HepG2 (cell line): ENCODE results near the gene ARMC2. TPM values are rescaled to one million over a fixed set of nuclear protein-coding genes. Genes with fewer than 3 reads are reported as not detected.

Source experiments
- ATAC-seq: fragments of 200-7000 bp; cut with Tn5 transposase; 3 replicates; pipeline ENCODE4 v1.9.1; 2020; ENCODE audit warnings: mild to moderate bottlenecking, moderate library complexity
- BruUV-seq: library from RNA; stranded (reverse); fragments of 400-500 nt; replicated peaks from 2 replicates; lab custom pipeline; 2021; lab: Mats Ljungman, UMichigan
- CTCF ChIA-PET: fragments of 300-600 bp; formaldehyde crosslinking; extraction: SDS; loops from one replicate; lab custom pipeline; 2021; ENCODE audit warnings: low total read pairs, inconsistent platforms, low intra/inter-chr PET ratio; lab: Yijun Ruan, JAX
- POLR2A ChIA-PET: fragments of 350-600 bp; sonication (Branson Sonifier 250); formaldehyde crosslinking; loops from one replicate; lab custom pipeline; 2020; ENCODE audit warnings: antibody characterized with exemption, inconsistent platforms; lab: Yijun Ruan, JAX
- DNase-seq: peaks from one replicate; pipeline ENCODE4 v3.0.0-alpha.2; 2015; ENCODE audit warnings: low spot score
- FAIRE-seq: peaks from 3 replicates; lab custom pipeline; 2011; peaks lifted over from hg19 to GRCh38; lab: Jason Lieb, UNC
- H2AFZ ChIP-seq: one replicate; pipeline ENCODE4 v1.6.1; 2011; ENCODE audit warnings: low read length, inconsistent platforms
- H3K27ac ChIP-seq: fragments of 300-600 bp; 3 replicates; pipeline ENCODE4 v1.8.0; 2011; ENCODE audit warnings: mixed run types, mild to moderate bottlenecking, mixed read lengths, low read length, inconsistent platforms; ENCODE audit not compliant: insufficient read depth; ENCODE audit errors: extremely low read length
- H3K27me3 ChIP-seq, 2 experiments: fragments of 200-600 bp in 1 of 2; 2 replicates in 1 of 2; 3 replicates in 1 of 2; pipeline versions ENCODE4 v1.6.0 to v1.8.0; 2011; ENCODE audit warnings: low read length in 2 of 2, mild to moderate bottlenecking in 2 of 2, moderate library complexity in 2 of 2, inconsistent platforms in 1 of 2; ENCODE audit not compliant: insufficient read depth in 2 of 2, control insufficient read depth in 1 of 2
- H3K36me3 ChIP-seq, 2 experiments: fragments of 200-600 bp in 1 of 2; replicated peaks in 1 of 2; 2 replicates in 1 of 2; 3 replicates in 1 of 2; pipeline versions ENCODE4 v1.5.1 to v1.8.0; 2011; ENCODE audit warnings: low read length in 2 of 2, inconsistent platforms in 1 of 2; ENCODE audit not compliant: insufficient read depth in 2 of 2, control insufficient read depth in 1 of 2
- H3K4me1 ChIP-seq: 2 replicates; pipeline ENCODE4 v1.5.1; 2012; ENCODE audit warnings: low read length, inconsistent platforms; ENCODE audit not compliant: insufficient read depth
- H3K4me2 ChIP-seq: 2 replicates; pipeline ENCODE4 v1.6.0; 2011; ENCODE audit warnings: low read depth, low read length, inconsistent platforms
- H3K4me3 ChIP-seq, 3 experiments: fragments of 200-600 bp in 1 of 3; sonication (generic), shearing (Covaris generic) in 1 of 3; replicated peaks in 1 of 3; 2 replicates each; pipeline ENCODE4 v1.5.1; 2011 to 2016; ENCODE audit warnings: low read length in 3 of 3, inconsistent platforms in 2 of 3, low read depth in 2 of 3, mild to moderate bottlenecking in 2 of 3, control low read depth in 1 of 3, mixed read lengths in 1 of 3; ENCODE audit not compliant: insufficient read depth in 1 of 3
- H3K79me2 ChIP-seq: one replicate; pipeline ENCODE4 v1.6.1; 2011; ENCODE audit warnings: low read length, inconsistent platforms; ENCODE audit not compliant: insufficient read depth
- H3K9ac ChIP-seq: 2 replicates; pipeline ENCODE4 v1.6.0; 2011; ENCODE audit warnings: mild to moderate bottlenecking, low read depth, low read length, inconsistent platforms; ENCODE audit not compliant: insufficient read depth
- H3K9me3 ChIP-seq: 2 replicates; pipeline ENCODE4 v1.5.1; 2012; ENCODE audit warnings: mild to moderate bottlenecking, low read length
- H4K20me1 ChIP-seq: 2 replicates; pipeline ENCODE4 v1.6.0; 2011; ENCODE audit warnings: inconsistent platforms, mild to moderate bottlenecking, low read length, moderate library complexity; ENCODE audit not compliant: insufficient read depth
- BHLHE40 ChIP-seq: IDR thresholded peaks from 2 replicates; pipeline ENCODE4 v1.6.1; 2011; ENCODE audit warnings: low read length, improper control_type of control experiment
- FIP1L1 ChIP-seq: fragments of 200-400 bp; formaldehyde crosslinking; IDR thresholded peaks from 2 replicates; pipeline ENCODE4 v1.6.1; 2018; ENCODE audit warnings: low read depth, mild to moderate bottlenecking, low read length, moderate library complexity, borderline replicate concordance; ENCODE audit not compliant: insufficient read depth
- GMEB1 ChIP-seq: sonication (generic); formaldehyde crosslinking; IDR thresholded peaks from 2 replicates; pipeline ENCODE4 v1.5.1; 2020; ENCODE audit warnings: missing genetic modification reagents, mild to moderate bottlenecking, borderline replicate concordance
- GTF2F1 ChIP-seq: fragments of 150-350 bp; IDR thresholded peaks from 2 replicates; pipeline ENCODE4 v1.6.1; 2014; ENCODE audit warnings: low read length
- HDAC1 ChIP-seq: sonication (generic); formaldehyde crosslinking; IDR thresholded peaks from 2 replicates; pipeline ENCODE4 v1.5.1; 2020; ENCODE audit warnings: mild to moderate bottlenecking, missing genetic modification reagents
- ISX ChIP-seq: sonication (generic); formaldehyde crosslinking; conservative IDR thresholded peaks from 2 replicates; pipeline ENCODE4 v1.5.0; 2020; ENCODE audit warnings: missing genetic modification reagents
- KMT2A ChIP-seq: sonication (generic); formaldehyde crosslinking; IDR thresholded peaks from 2 replicates; pipeline ENCODE4 v1.4.0; 2020; ENCODE audit warnings: missing genetic modification reagents
- MTERF4 ChIP-seq: sonication (generic); formaldehyde crosslinking; IDR thresholded peaks from 2 replicates; pipeline ENCODE4 v1.8.0; 2023; ENCODE audit warnings: mild to moderate bottlenecking, missing genetic modification reagents
- NFYB ChIP-seq: sonication (generic); formaldehyde crosslinking; IDR thresholded peaks from 2 replicates; pipeline ENCODE4 v1.4.0; 2020; ENCODE audit warnings: missing genetic modification reagents
- SMARCE1 ChIP-seq: fragments of 450-650 bp; IDR thresholded peaks from 2 replicates; pipeline ENCODE4 v1.6.1; 2017; ENCODE audit warnings: borderline replicate concordance
- SOX6 ChIP-seq, 2 experiments: fragments of 450-650 bp in 1 of 2; sonication (generic) in 1 of 2; formaldehyde crosslinking in 1 of 2; IDR thresholded peaks; 2 replicates each; pipeline versions ENCODE4 v1.4.0 to v1.6.1; 2017 to 2020; ENCODE audit warnings: antibody characterized with exemption in 1 of 2, mild to moderate bottlenecking in 1 of 2, missing genetic modification reagents in 1 of 2
- TIGD3 ChIP-seq: sonication (generic); formaldehyde crosslinking; IDR thresholded peaks from 2 replicates; pipeline ENCODE4 v1.5.1; 2020; ENCODE audit warnings: mild to moderate bottlenecking, missing genetic modification reagents, borderline replicate concordance
- YEATS2 ChIP-seq: sonication (generic); formaldehyde crosslinking; IDR thresholded peaks from 2 replicates; pipeline ENCODE4 v1.4.0; 2020; ENCODE audit warnings: missing genetic modification reagents, borderline replicate concordance
- ZNF337 ChIP-seq: sonication (generic); formaldehyde crosslinking; IDR thresholded peaks from 2 replicates; pipeline ENCODE4 v1.5.1; 2020; ENCODE audit warnings: missing genetic modification reagents, low read depth, mild to moderate bottlenecking, borderline replicate concordance
- ZNF577 ChIP-seq: sonication (generic); formaldehyde crosslinking; IDR thresholded peaks from 2 replicates; pipeline ENCODE4 v1.4.0; 2020; ENCODE audit warnings: mild to moderate bottlenecking, low read depth, missing genetic modification reagents, borderline replicate concordance
- ZNF749 ChIP-seq: sonication (generic); formaldehyde crosslinking; IDR thresholded peaks from 2 replicates; pipeline ENCODE4 v1.8.0; 2022; ENCODE audit warnings: mild to moderate bottlenecking, missing genetic modification reagents, moderate library complexity, borderline replicate concordance
- ZNF788 ChIP-seq: sonication (generic); formaldehyde crosslinking; IDR thresholded peaks from 2 replicates; pipeline ENCODE4 v1.5.0; 2020; ENCODE audit warnings: mild to moderate bottlenecking, missing genetic modification reagents, borderline replicate concordance
- WGBS: methylation state at CpG from one replicate; pipeline ENCODE4 v1.1.6; 2017; ENCODE audit warnings: low lambda C conversion rate; 5-methylcytosine and 5-hydroxymethylcytosine counted together
- in situ Hi-C: cut with HindIII; loops from 2 replicates; pipeline ENCODE4 v1.10.0; 2017; ENCODE audit warnings: low pct_unique_long_range_greater_than_20kb; ENCODE audit not compliant: extremely low pct_ligation_motif_present
- intact Hi-C: fragments of 100-400 bp; cut with micrococcal nuclease; formaldehyde crosslinking; loops from one replicate; pipeline ENCODE4 v1.10.0; 2022; ENCODE audit not compliant: unreplicated experiment
- polyA plus RNA-seq, 8 experiments: library from polyadenylated mRNA; depleted of rRNA in 3 of 8; stranded (reverse) in 7 of 8; unstranded in 1 of 8; fragments of >200 nt; fragmentation: Illumina TruSeq in 4 of 8; extraction: Trizol in 4 of 8; gene quantifications; 2 replicates each; pipeline versions ENCODE4 v1.2.1 to v1.2.3, GENCODE V29; 2011 to 2016; ENCODE audit warnings: low read depth in 4 of 8, missing spikeins in 1 of 8, mixed read lengths in 1 of 8; ENCODE audit not compliant: insufficient read depth in 1 of 8
- total RNA-seq, 5 experiments: library from RNA; depleted of rRNA; stranded (reverse); fragments of >200 nt; fragmentation: Illumina TruSeq; extraction: Trizol; gene quantifications; 2 replicates each; pipeline ENCODE4 v1.2.3, GENCODE V29; 2016; ENCODE audit warnings: low read depth in 1 of 5
- TF ChIP-seq, protein P1 (sequence below): sonication (generic); formaldehyde crosslinking; IDR thresholded peaks from 2 replicates; pipeline ENCODE4 v1.4.0; 2020; ENCODE audit warnings: missing genetic modification reagents

Gene ARMC2
- total and polyA plus RNA-seq, 2 of the 13 experiments (the other 11 are each of a cell fraction or from before 2014, with no cell fraction given): 1.4 to 3.2 TPM

DNA sequence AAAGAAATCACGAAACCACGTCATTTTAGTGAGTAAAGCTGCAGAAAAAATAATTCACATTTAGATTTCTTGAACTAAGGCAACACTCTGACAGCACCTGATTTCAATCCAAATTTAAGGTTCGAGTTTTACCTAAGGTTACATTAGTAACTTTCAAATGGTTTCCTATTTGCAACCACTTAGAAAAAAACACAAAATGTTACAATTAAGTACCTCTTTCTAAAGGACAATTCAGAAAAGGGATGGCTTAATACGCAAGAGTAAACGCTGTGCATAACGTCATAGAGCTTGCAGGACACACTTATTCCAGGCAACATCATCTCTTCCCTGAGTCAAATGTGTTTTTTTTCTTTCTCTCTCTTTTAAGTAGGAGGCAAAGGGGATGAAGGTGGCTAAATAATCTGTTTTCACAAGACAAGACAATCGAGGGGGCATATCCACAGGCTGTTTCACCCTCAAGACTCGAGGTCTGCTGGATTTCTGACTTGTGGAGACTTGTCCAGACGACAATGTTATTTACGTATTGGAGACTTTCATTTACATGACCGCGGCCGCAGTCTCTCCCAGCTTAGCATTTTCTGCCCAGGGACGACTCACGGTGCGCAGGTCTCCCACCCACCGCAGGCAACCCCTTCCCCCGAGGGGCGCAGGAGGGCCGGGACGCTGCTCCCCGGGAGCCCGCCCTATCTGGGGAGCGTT lies 160.5 kb downstream of the ARMC2 start:
- DNase-seq: peak; percentile 44
- peak; percentile 71 for ATAC-seq
- no TSS peak for BruUV-seq
- ChIA-PET CTCF (no interaction called here), POLR2A (interaction anchor here (0.8 to 2.7 kb wide), 4 partner anchors 22 to 86 kb away, joined by 3 to 18 read pairs (median 4); partner anchors contain the start of genes CEP57L1 and SESN1)
- Histone ChIP-seq H3K27ac (peak overlapping the region; percentile 77), H2AFZ (no peak overlapping the region), H3K9me3 (no peaks in the 10 kb centered on the region), H3K36me3 (no peaks in the 10 kb centered on the region), H3K4me1 (peaks cover 45% of the 10 kb centered on the region), H3K27me3 (no peaks in the 10 kb centered on the region; a peak in 1 of 5 replicates), H3K79me2 (peaks cover 57% of the 10 kb centered on the region), H3K4me2 (peak overlapping the region; percentile 79), H3K9ac (peak overlapping the region; percentile 87), H3K4me3 (peak overlapping the region; percentile 74 to 98 (median 97)), H4K20me1 (peaks cover 10% of the 10 kb centered on the region; the same call in 1 of the 2 replicates)
- intact Hi-C loops (loop anchor here (2.0 to 5.0 kb wide), 2 partner anchors 42 to 64 kb away; no protein-coding TSS in a partner anchor), in situ Hi-C loops (no loop called here)
- FAIRE-seq: no peak
- under 1% methylated on average over 17 of the region's 24 CpGs for WGBS
- TF ChIP-seq YEATS2 (no peak), BHLHE40 (no peak), SOX6 (IDR thresholded peaks at IDR 0.05) (no peak), SOX6 (CRISPR knock-in tag; IDR thresholded peaks at IDR 0.05) (0 out of 2 replicates have a peak, but pooled peaks have one; percentile 7), ZNF577 (CRISPR knock-in tag) (no peak), ZNF788 (CRISPR knock-in tag) (peak; percentile 16; the same call in 1 of the 2 replicates), TIGD3 (no peak), GMEB1 (CRISPR knock-in tag) (no peak), ISX (CRISPR knock-in tag) (no peak), KMT2A (CRISPR knock-in tag) (peak; percentile 83; the same call in 1 of the 2 replicates), ZNF749 (CRISPR knock-in tag) (no peak), ZNF337 (no peak), GTF2F1 (no peak), MTERF4 (CRISPR knock-in tag) (no peak), NFYB (CRISPR knock-in tag) (no peak), SMARCE1 (no peak), HDAC1 (CRISPR knock-in tag) (no peak), FIP1L1 (no peak)
- TF ChIP-seq, protein P1, sequence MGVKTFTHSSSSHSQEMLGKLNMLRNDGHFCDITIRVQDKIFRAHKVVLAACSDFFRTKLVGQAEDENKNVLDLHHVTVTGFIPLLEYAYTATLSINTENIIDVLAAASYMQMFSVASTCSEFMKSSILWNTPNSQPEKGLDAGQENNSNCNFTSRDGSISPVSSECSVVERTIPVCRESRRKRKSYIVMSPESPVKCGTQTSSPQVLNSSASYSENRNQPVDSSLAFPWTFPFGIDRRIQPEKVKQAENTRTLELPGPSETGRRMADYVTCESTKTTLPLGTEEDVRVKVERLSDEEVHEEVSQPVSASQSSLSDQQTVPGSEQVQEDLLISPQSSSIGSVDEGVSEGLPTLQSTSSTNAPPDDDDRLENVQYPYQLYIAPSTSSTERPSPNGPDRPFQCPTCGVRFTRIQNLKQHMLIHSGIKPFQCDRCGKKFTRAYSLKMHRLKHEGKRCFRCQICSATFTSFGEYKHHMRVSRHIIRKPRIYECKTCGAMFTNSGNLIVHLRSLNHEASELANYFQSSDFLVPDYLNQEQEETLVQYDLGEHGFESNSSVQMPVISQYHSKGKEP (CRISPR knock-in tag): no peak
